Fibroblast of skin of right biceps (primary cell): ENCODE measurements around the gene GPATCH11.

Experiments
- DNase-seq: peaks from one replicate; pipeline ENCODE4 v3.0.0-alpha.2; 2013

GPATCH11 gene

DNA sequence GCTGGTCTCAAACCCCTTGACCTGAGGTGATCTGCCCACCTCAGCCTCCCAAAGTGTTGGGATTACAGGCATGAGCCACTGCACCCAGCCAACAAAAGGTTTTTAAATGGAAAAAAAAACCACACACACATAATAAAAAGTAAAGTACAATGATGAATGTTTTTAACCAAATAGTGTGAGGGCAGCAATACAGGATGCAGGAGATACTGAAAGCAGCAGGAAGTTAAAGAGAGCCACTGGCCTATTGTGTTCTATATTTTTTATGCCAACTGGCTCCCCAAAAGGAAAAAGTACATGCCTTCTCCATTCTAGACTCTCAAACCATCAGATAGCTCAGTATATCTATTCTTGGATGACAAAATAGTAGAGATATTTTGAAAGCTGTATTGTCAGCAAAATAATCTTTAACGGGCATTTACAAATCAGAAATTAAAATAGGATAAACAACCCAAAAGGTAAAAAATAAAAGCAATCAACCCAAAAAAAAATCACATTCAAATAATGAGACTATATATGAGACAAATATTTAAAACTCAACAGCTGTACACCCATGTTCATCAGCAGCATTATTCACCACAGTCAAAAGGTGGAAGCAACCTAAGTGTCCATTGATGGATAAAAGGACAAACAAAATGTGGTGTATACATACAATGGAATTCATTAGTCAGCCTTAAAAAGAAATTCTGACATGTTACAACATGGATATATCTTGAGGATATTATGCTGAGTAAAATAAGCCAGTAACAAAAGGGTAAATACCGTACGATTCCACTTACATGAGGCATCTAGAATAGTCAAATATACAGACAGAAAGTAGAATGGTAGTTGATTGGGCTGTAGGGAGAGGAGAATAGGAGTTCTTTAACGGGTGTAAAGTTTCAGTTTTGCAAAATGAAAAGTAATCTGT, 26.2 kb downstream of the GPATCH11 start:
- DNase-seq, result no peak

DNA sequence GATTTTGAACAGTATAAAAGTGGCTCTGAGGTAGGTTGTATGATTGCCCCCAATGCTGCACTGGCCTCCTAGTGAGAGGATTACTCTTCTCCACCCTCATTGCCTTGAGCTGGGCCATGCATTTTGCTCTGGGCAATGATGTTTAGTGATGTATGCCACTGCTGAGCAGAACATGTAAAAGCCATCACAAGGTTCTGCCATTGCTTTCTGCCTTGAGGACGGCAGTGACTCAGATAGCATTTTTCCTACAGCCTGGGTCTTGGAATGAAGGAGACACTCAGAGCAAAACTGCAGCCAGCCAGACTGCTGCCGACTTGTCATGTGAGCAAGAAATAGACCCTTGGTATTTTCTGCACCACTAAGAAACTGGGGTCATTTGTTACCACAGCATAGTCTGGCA, 27.6 kb downstream of the GPATCH11 start:
- DNase-seq, result no peak

DNA sequence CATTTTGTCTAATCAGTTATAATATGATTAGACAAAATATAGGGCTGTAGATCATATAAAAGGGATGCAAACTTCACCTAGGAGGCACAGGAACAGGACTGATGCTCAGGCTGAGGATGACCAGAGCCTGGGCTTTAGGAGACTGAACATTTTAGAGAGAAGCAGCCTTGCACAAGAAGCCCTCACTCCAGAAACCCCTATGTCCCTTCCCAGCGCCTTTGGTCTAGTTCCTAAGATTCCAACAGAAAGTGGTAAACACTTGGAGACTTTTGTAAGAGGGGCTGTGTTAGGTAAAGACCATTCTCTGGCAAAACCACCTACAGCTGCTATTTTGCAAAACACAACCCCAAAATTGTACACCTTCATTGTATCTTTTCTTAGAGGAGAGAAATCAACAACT, 33.2 kb downstream of the GPATCH11 start:
- DNase-seq, result no peak

DNA sequence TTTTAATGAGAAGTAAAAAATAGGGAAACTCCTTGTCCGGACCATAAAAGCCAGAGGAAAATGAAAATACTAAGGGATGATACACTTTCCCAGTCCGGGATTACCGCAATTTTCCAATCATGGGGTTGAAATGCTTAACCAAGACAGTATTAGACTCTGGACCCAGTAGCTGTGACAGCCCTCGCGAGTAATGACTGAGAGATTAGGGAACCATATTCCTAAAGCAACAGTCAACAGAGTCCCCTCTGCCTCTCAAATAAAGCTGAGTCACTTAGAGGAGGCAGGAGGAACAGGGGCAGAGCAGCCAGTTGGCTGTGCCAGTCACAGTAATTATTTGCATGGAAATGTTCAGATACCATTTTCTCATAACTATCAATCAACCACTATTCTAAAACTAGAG, 34.8 kb downstream of the GPATCH11 start:
- DNase-seq, result no peak

DNA sequence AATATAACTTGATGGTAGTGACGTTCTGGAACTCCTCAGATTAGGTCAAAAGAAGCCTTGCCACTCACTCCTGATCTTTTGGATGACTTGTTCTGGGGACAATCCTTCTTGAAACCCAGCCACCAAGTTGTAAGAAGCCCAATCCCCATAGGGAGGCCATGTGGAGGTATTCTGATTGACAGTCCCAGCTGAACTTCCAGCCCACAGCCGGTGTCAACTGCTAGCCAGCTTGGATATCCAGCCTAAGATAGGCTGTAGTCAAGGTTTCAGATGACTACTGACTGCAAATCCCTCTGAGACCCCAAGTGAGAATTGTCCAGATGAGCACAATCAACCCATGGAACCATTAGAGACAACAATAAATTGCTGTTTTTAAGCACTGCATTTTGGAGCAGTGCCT, 41.1 kb downstream of the GPATCH11 start:
- DNase-seq, result no peak

DNA sequence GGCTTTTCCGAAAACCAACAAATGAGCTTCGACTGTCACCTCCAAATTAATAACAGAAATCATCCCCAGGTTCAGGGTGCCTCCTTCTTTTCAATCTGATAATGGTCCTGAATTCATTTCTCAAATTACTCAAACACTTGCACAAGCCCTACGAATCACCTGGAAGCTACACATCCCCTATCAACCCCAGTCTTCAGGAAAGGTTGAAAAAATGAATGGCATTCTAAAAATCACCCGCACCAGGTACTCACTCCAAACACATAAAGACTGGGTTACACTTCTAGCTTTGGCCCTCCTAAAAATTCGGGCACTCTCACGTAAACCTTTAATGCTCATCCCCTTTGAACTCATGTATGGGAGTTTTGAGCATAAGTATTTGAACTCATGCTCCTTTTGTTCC, 48.6 kb downstream of the GPATCH11 start:
- DNase-seq, result no peak

DNA sequence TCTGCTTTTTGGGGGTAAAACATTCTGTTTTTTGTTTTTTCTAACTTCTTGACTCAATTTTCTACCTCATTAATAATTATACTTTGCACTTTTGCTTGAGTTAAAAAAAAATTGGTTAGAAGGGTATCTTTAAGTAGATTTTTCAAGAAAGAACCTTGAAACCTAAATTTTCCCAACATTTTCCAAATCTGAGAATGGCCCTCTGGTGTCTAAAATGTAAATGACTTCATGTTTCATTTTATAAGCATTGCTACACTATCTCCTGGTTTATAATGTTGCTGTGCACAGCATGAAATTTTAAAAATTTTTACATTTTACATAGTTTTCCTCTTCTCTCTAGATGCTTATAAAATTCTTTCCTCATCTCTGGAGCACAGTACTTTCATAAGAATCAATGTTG, 58.2 kb downstream of the GPATCH11 start:
- no peak for DNase-seq

DNA sequence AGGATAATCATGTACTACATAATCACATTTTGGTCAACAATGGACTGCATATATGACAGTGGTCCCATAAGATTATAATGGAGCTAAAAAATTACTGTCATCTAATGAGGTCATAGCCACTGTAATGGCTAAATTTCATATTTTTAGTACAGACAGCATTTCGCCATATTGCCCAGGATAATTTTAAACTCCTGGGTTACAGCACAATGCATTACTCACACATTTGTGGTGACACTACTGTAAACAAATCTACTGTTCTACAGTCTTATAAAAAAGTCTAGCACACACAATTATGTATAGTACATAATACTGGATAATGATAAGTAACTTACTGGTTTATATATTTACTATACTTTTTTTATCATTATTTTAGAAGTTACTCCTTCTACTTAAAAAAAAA, 59.7 kb downstream of the GPATCH11 start:
- peak; percentile 43 for DNase-seq

DNA sequence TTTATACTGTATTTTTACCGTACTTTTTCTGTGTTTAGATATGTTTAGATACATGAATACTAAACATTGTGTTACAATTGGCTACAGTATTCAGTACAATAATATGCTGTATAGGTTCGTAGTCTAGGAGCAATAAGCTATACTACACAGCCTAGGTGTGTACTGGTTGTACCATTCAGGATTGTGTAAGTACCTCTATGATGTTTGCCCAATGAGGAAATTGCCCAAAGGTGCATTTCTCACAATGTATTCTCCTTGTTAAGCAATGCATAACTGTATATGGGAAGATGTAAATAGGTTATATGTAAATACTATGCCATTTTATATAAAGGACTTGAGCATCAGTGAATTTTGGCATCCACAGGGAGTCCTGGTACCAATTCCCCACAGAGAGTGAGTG, 61.7 kb downstream of the GPATCH11 start:
- no peak for DNase-seq

DNA sequence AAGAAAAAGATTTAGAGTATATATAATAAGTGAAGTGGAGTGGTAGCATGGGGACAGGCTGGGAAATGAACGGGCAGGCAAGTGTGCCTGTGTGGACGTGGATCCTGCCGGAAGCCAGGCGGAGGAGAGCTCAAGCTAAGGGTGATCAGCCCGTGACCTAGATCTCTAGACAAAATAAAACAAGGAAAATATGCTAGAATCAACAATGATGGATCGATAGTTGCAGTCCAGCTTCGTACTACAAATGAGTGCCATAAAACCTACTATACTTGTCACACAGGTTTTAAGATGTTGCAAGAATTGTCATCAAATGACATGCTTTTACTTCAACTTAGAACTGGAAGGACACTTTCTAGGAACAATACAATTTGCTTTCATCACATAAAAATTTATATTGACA, 64.0 kb downstream of the GPATCH11 start:
- DNase-seq, result no peak
